ENCODE data around the gene PLCB4.

DNA sequence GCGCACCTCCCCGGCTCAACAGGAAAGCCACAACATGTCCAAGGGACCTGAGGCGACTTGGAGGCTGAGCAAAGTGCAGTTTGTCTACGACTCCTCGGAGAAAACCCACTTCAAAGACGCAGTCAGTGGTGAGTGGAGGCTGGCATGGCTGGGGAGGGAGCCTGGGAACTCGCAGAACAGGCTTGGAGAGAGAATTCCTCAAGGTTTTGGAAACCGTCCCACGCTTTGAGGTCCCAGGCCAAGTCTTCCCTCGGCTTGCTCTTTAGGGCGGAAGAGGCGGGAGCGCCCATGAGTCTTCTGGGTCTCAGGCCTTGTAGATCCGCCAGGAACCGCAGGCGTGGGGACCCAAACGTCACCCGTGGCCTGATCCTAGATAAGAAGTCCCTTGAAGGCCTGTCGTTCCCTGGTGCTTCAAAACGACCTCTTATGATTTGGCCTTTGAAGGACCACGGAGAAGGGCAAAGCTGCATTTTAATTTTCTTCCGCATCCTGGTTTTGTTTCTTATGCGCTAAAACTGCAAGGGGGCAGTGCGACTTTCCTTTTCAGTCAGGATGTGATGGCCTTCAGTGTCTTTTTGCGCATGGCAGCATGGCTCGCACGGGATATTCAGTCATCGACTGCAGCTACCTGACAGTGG, 447.5 kb downstream of the PLCB4 start:
- TF ChIP-seq, protein P1, sequence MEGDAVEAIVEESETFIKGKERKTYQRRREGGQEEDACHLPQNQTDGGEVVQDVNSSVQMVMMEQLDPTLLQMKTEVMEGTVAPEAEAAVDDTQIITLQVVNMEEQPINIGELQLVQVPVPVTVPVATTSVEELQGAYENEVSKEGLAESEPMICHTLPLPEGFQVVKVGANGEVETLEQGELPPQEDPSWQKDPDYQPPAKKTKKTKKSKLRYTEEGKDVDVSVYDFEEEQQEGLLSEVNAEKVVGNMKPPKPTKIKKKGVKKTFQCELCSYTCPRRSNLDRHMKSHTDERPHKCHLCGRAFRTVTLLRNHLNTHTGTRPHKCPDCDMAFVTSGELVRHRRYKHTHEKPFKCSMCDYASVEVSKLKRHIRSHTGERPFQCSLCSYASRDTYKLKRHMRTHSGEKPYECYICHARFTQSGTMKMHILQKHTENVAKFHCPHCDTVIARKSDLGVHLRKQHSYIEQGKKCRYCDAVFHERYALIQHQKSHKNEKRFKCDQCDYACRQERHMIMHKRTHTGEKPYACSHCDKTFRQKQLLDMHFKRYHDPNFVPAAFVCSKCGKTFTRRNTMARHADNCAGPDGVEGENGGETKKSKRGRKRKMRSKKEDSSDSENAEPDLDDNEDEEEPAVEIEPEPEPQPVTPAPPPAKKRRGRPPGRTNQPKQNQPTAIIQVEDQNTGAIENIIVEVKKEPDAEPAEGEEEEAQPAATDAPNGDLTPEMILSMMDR (IDR thresholded peaks at IDR 0.05) = no peak
- TF ChIP-seq POLR2AphosphoS5 (IDR thresholded peaks at IDR 0.05) (no peak), EP300 (IDR thresholded peaks at IDR 0.05) (no peak)
